Measurements from ENCODE around the gene PIGM.

DNA sequence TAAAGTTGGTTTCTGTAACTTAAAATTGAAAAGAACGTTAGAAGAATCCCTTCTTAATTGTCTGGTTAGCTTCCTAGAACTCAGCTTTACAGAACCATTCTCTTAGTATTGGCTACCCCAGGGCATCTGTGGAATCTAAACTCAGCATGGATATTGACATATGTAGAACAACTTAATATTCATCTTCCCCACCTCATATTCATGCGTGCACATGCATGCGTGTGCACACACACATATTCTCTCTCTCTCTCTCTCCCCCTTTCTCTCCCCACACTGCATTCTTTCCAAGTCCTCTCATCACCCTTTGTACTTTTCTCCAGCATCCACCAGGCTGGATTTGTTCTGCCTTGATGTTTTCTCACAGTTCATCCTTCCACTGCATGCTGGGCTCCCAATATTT lies 13.4 kb downstream of the PIGM start:
- TF ChIP-seq, protein P1, sequence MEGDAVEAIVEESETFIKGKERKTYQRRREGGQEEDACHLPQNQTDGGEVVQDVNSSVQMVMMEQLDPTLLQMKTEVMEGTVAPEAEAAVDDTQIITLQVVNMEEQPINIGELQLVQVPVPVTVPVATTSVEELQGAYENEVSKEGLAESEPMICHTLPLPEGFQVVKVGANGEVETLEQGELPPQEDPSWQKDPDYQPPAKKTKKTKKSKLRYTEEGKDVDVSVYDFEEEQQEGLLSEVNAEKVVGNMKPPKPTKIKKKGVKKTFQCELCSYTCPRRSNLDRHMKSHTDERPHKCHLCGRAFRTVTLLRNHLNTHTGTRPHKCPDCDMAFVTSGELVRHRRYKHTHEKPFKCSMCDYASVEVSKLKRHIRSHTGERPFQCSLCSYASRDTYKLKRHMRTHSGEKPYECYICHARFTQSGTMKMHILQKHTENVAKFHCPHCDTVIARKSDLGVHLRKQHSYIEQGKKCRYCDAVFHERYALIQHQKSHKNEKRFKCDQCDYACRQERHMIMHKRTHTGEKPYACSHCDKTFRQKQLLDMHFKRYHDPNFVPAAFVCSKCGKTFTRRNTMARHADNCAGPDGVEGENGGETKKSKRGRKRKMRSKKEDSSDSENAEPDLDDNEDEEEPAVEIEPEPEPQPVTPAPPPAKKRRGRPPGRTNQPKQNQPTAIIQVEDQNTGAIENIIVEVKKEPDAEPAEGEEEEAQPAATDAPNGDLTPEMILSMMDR (IDR thresholded peaks at IDR 0.05), result no peak
- TF ChIP-seq POLR2A (IDR thresholded peaks at IDR 0.05), result no peak
- no peak for TF ChIP-seq POLR2AphosphoS5 (IDR thresholded peaks at IDR 0.05)
